GM18502 (cell line): ENCODE results near the gene PPFIBP1.
"Not testable (repeated sequence)": the region's sequence is repeated elsewhere in the genome, so short reads cannot be mapped to it uniquely, and the experiment has no call there.

ENCODE experiments used
- ATAC-seq: cut with Tn5 transposase; IDR thresholded peaks from one replicate; pipeline ENCODE4 v1.9.1; 2021; ENCODE audit warnings: mild to moderate bottlenecking; ENCODE audit not compliant: unreplicated experiment, poor library complexity

Gene PPFIBP1

GRCh38 chr12:27555925-27556778 lies 32.1 kb downstream of the PPFIBP1 start:
- no peak for ATAC-seq

DNA sequence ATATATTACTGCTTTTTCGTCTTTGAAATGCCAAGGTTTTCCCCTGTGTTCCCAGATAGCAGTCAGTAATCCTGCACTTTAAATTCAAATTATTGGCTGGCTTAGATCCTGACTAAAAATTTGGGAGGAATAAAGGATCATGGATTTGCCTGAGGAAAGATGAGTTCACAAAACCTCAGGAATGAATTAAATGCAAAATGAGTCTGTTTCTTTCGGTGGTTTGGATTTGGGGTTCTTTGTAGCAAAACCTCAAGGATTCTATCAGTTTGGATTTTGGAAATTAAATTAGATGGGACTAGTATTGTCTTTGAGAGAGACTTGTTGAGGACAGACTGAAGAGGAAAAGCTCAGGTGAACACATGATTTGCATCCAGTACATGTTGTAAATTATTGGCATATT lies 36.1 kb downstream of the PPFIBP1 start:
- ATAC-seq, result no peak

DNA sequence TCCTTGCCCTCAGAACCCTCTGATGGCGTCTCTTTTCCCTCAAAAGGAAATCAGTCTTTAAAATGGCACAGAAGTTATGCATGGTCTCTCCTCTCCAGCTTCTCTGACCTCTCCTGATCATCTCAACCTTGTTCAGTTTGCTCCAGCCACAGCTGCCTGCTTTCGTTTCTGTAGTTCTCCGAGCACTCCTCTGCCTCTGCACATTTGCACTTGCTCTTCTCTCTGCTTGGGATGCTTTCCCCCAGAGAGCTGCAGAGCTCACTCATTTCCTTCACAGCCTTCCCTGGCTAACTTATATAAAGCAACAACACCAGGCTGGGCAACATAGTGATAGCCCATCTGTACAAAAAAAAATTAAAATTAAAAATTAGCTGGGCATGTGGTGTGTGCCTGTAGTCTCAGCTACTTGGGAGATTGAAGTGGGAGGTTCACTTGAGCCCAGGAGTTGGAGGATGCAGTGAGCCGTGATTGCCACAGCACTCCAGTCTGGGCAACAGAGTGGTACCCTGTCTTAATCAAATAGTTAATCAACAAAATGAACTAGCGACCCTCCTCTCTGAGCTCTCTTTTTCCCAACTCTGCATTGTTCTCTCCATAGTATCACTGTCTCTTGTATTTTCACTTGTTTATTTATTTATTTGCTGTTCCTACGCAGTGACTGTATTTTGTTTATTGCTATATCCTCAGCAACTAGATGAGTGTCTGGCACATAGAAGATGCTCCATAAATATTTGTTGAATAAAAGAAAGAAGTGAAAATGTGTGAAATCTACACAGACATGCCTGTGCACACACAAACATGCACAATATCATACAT lies 37.7 kb downstream of the PPFIBP1 start:
- no peak for ATAC-seq

GRCh38 chr12:27564612-27565213 lies 40.7 kb downstream of the PPFIBP1 start:
- no peak for ATAC-seq

DNA sequence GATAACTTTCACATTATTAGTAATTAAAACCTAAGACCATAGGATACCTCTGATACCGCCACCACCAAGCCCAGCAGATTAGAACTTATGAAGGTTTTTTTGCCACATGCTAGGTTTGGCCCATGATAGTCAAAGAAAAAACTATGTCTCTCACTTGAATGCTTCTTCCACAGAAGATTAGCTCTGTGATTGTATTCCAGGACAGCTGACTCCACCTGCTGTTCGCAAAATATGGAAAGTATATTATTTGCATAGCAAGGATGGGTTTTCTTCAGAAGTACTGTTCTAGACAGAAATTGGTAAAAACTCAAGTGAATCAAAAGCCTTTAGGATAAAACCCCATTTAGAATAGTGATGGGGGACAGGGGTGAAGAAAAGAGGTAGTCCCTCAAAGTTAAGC lies 42.2 kb downstream of the PPFIBP1 start:
- no peak for ATAC-seq

DNA sequence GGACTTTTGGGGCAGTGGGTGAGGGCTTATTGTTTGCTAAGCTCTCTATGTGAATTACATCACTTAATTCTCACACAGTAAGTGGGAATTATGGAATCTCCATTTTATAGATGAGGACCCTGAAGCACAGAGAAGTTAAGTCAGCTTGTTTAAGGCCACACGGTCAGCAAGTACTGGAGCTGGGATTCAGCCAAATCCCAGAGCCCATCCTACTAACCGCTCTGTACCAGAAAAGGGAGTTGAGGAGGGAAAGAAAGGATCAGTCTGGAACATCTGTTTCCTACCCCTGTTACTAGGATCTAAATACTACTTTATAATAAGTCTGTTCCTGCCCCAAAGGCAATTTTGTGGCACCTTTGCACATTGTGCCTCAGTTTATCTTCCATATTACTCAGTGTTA lies 42.6 kb downstream of the PPFIBP1 start:
- ATAC-seq, result no peak

DNA sequence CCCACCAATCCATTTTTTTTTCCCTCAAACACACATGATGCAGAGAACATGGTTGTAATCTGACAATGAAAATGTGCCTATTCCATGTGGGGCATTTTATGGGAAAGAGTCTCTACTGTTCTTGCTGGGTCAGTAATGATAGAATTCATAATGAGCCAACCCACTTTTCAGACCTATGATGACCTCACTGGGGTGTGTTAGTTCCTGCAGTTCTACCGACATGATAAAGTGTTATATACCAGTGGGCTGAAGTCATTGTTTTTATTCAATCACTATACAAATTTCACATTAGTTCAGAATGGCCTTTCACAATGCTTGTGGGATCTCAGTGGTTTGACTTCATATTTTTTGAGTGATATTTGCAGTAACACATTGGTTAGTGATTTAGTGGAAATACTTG lies 47.5 kb downstream of the PPFIBP1 start:
- ATAC-seq, result no peak

GRCh38 chr12:27572486-27573255 lies 48.7 kb downstream of the PPFIBP1 start:
- no peak for ATAC-seq

DNA sequence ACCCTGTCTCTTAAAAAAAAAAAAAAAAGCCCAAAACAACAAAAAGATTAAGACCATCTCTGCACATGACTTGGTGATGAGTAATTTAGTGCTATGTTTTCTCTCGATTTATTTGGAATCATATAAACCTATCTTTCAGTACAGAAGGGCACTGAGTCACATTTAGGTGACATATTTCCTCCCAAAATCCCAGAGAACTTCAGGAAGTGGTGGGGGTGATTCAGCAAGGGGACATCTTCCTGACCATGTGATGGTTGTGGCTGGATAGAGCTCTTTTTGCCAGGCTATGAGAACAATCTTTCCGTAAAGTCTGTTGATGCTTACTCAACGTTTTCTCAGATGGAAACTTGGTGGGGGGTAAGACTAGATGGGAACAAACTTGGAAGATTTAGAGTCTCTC lies 50.0 kb downstream of the PPFIBP1 start:
- ATAC-seq, result no peak

DNA sequence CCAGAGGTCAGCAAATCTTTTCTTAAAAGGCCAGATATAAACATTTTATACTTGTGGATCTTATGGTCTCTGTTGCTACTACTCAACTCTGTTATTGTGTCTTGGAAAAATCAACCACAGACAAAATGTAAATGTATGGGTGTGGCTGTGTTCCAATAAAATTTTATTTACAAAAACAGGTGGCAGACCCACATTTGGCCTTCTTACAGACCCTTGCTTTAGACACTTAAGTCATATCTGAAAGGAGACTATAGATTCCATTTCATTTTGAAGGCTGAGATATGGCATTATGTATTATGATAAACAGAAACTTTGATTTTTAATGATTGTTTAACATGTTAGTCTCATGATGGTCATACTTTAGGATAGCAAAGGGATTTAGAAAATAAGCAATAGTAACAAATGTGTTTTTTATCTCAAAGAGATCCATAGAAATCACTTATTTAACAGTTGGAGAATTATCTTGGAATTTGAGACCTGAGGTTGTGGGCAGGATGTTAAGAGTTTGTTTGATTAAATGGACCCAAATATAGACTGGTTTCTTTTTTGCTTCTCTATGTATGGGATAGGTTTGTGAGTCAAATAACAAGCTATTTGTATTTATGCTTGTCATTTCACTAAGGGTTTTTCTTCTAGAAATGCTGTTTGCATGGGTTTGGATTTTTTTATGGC lies 51.2 kb downstream of the PPFIBP1 start:
- ATAC-seq, result no peak

DNA sequence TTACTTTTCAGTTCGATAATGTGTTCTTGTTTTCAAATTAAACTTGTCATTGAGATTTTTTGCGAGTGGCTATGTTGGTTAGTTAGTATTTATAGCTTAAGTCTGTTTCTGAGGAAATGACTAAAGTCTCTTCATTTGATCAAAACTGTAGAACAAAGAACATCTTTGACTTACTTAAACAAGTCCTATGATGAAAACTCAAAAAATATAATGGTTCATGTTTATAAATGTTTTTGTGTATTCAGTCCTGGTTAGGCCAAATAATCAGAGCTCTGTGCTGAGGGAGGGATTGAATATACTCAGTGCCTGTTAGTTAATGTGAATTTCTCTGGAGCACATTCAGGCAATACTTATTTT lies 51.7 kb downstream of the PPFIBP1 start:
- no peak for ATAC-seq

- no peak for ATAC-seq
Observed at GRCh38 chr12:27576667-27577347, 52.8 kb downstream of the PPFIBP1 start.

- ATAC-seq, result no peak
Observed at GRCh38 chr12:27577688-27578087, 53.7 kb downstream of the PPFIBP1 start.

GRCh38 chr12:27578689-27579372 lies 54.8 kb downstream of the PPFIBP1 start:
- no peak for ATAC-seq

GRCh38 chr12:27580561-27581330 lies 56.7 kb downstream of the PPFIBP1 start:
- ATAC-seq, result no peak

DNA sequence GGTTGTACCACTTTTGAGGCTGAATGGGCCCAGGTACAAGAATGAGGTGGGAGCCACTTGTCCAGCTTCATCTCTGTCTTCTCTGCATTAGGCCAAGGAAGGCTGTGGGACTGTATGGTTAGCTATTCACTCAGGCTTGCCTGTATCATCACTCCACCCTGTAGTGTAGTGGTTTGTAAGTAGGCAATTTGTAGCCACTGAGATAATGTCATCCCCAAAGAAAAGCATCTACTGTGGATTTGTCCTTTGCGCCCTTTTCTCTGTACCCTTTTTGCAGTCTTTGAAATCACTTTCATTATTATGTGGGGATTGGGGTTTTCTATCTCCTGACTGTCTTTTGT lies 57.3 kb downstream of the PPFIBP1 start:
- ATAC-seq, result not testable (repeated sequence)

- not testable (repeated sequence) for ATAC-seq
Observed at GRCh38 chr12:27581833-27582232, 57.8 kb downstream of the PPFIBP1 start.

DNA sequence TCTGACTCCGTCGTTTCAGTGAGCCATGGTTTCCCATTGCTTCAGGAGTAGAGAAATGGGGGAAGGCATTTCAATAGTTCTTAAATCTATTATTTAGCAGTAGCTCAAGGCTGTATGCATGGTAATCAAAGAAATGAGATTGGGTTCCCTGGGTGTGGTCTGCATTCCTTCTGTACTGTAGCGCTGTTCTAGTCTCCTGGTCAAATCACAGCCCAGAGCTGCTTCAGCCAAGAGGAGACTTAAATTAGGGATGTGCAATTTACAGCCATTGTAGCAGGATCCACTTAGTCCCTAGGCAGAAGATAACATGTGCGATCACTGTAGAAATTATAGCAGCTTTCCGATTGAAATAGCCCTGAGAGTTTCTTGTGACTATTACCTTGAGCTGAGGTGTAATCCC lies 58.4 kb downstream of the PPFIBP1 start:
- not testable (repeated sequence) for ATAC-seq
